ENCODE measurements around the gene PRICKLE1. TPM values are rescaled to one million over a fixed set of nuclear protein-coding genes. Genes with fewer than 3 reads are reported as not detected.
"Not testable (repeated sequence)": the region's sequence is repeated elsewhere in the genome, so short reads cannot be mapped to it uniquely, and the experiment has no call there.

PRICKLE1 gene
- total RNA-seq, 1 donor = 1.9 TPM

DNA sequence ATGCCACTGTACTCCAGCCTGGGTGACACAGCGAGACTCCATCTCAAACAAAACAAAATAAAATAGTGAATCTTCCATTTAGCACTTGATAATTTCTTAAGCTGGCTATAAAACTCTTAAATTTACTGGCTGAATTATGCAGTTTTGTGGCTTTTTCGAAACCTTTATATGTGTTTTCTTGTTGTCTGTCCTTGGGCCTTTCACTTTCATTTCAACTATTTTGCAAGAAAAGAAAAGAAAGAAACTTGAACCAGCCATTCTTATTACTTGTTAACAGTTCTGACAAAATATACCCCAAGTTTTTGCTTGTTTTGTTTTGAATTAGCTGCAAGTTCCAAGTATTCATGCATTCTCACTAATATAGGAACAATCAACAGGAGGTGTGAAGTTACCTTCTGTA is 42.8 kb downstream of the PRICKLE1 start:
- Histone ChIP-seq H3K4me3 (ENCODE audit: low read length) (no peak overlapping the region), H3K4me1 (ENCODE audit: insufficient read depth, low read length) (no peaks in the 10 kb centered on the region), H3K27me3 (ENCODE audit: insufficient read depth, low read length) (no peaks in the 10 kb centered on the region), H3K9me3 (ENCODE audit: low read depth, low read length) (no peaks in the 10 kb centered on the region)

DNA sequence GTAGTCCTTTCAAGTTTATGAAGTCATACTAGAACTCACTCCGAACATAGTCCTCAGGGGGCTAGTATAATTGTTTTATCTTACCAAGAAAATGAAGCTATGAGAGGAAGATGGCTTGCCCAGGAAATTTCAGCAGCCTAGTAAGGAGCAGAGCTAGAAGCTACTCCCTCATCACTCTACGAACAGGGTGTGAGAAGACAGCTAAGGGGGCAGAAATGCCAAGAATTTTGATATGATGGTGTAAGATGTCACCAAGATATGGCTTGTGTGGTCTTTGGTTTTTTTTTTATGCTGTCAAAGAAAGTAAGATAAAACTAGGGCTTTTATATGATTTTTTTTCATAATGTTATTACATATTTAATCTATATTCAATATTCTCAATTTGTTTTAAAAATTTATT is 47.6 kb downstream of the PRICKLE1 start:
- Histone ChIP-seq H3K27me3 (ENCODE audit: insufficient read depth, low read length) (no peaks in the 10 kb centered on the region), H3K9me3 (ENCODE audit: low read depth, low read length) (no peaks in the 10 kb centered on the region), H3K4me1 (ENCODE audit: insufficient read depth, low read length) (no peaks in the 10 kb centered on the region), H3K4me3 (ENCODE audit: low read length) (no peak overlapping the region)

DNA sequence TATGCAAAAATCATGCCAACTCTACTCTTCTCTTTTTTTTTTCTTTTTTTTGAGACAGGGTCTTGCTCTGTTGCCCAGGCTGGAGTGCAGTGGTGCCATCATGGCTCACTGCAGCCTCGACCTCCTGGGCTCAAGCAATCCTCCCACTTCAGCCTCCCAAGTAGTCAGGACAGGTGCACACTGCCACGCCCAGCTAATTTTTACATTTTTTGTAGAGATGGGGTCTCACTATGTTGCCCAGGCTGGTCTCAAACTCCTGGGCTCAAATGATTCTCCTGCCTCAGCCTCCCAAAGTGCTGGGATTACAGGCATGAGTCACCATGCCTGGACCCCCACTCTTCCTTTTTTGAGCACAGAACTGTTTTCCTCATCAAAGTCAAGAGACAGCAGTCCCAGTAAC is 48.2 kb downstream of the PRICKLE1 start:
- not testable (repeated sequence) for H3K4me3 ChIP-seq (ENCODE audit: low read length); H3K27me3 ChIP-seq (ENCODE audit: insufficient read depth, low read length); H3K4me1 ChIP-seq (ENCODE audit: insufficient read depth, low read length); H3K9me3 ChIP-seq (ENCODE audit: low read depth, low read length)

DNA sequence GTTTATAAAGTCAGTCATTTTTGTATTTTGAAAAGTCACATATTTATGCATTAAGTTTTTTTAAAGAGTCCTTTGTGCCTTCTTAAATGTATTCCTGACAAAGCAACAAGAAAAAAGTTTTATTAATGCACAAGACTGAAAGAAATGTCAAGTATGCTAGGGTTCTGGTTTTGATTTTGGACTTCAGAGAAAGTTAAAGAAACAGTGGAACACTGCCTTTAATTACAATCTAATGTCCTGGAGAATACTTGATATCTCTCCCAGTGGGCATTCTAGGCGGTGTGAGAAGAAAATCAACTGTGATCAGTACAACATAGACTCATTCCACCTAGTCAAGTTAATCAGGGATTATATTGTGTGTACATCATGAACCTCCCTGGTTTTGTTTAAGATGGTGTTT is 49.9 kb downstream of the PRICKLE1 start:
- Histone ChIP-seq H3K9me3 (ENCODE audit: low read depth, low read length) (no peaks in the 10 kb centered on the region), H3K4me3 (ENCODE audit: low read length) (no peak overlapping the region), H3K27me3 (ENCODE audit: insufficient read depth, low read length) (peaks cover 5% of the 10 kb centered on the region), H3K4me1 (ENCODE audit: insufficient read depth, low read length) (no peaks in the 10 kb centered on the region)

DNA sequence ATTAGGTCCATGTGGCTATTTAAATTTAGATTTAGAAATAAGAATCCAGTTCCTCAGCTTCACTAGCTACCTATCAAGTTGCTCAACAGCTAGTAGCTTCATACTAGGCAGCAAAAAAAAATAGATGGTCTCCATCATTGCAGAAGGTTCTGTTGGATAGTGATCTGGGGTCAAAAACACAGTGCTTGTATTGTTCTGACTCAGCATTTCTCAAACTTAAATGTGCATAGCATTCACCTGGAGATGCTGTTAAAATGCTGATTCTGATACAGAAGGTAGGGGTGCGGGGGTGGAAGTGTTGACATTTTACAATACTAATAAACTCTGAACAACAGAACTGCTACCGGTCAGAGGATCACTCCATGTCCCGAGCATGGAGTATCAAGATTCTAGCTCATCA is 51.3 kb downstream of the PRICKLE1 start:
- Histone ChIP-seq H3K9me3 (ENCODE audit: low read depth, low read length) (no peaks in the 10 kb centered on the region), H3K27me3 (ENCODE audit: insufficient read depth, low read length) (peaks cover 5% of the 10 kb centered on the region), H3K4me3 (ENCODE audit: low read length) (no peak overlapping the region), H3K4me1 (ENCODE audit: insufficient read depth, low read length) (no peaks in the 10 kb centered on the region)

DNA sequence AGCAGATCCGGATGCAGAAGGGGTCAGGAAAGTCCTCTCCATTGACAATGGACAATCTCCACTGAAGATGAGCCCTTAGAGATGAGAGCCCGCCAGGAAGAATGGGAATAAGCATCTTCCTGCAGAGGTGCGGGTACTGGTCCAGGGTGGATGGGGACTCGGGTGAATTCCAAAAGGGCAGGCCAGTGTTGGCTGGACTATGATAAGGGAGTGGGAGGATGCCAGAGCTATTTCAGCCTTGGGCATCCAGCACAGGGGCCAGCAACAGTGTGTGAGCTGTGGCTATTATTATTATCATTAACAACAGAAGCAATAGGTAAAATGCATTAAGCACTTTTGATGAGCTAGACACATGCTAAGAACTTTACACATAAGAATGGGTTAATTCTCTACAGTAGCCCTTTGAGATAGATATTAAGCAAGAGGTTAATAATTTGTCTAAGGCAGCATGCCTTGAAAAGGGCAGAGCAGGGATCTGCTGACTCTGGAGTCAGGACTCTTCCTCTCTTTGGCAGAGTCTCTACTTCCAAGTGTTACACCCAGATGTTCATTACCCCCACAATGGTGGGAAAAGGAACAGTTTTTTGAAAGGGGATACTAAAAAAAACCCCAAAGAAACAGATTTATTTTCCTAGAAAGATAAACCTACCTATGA is 55.2 kb downstream of the PRICKLE1 start:
- Histone ChIP-seq H3K27me3 (ENCODE audit: insufficient read depth, low read length) (peaks cover 5% of the 10 kb centered on the region), H3K4me1 (ENCODE audit: insufficient read depth, low read length) (no peaks in the 10 kb centered on the region), H3K9me3 (ENCODE audit: low read depth, low read length) (no peaks in the 10 kb centered on the region), H3K4me3 (ENCODE audit: low read length) (no peak overlapping the region)

DNA sequence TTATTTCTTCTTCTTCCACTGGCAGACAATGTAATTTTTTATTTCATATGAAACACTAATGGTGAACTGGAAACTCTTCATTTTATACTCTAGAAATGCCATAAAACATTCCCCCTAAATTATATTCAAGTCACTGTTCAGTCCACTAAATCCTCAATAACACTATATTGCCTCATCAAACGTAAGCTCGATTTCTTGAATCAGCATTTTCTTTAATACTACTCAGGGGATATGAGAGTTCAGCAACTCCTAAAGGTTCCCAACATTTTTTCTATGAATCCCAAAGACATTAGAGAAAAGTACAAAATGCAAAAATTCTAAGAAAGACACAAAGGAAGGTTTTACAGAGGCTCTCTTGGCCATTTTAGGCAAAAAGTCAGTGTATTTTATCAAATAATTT is 59.3 kb downstream of the PRICKLE1 start:
- H3K9me3 ChIP-seq (ENCODE audit: low read depth, low read length) = no peaks in the 10 kb centered on the region
- H3K4me1 ChIP-seq (ENCODE audit: insufficient read depth, low read length) = no peaks in the 10 kb centered on the region
- no peaks in the 10 kb centered on the region for H3K27me3 ChIP-seq (ENCODE audit: insufficient read depth, low read length)

DNA sequence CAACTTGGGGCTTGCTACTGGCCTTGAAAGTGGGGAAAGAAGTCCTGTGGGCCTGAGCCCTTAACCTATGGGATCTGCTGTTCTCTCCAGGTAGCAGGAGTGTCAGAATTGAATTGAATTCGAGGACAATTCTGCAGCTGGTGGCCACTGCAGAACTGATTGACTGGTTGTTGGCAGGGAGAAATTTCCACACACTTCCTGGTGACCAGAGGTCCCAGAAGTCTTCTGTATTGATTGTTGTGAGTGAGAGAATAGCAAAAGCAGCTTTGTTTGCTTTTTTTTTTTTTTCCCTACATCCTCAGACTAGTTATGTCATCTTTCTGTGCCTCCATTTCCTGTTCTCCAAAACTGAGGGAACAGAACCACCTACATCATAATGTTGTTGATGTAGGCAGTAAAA is 64.1 kb downstream of the PRICKLE1 start:
- no peak overlapping the region for H3K4me3 ChIP-seq (ENCODE audit: low read length)
- H3K4me1 ChIP-seq (ENCODE audit: insufficient read depth, low read length) = no peaks in the 10 kb centered on the region
- H3K9me3 ChIP-seq (ENCODE audit: low read depth, low read length) = no peaks in the 10 kb centered on the region
- H3K27me3 ChIP-seq (ENCODE audit: insufficient read depth, low read length) = no peaks in the 10 kb centered on the region

More for the DNA sequence above, 59.3 kb downstream of the PRICKLE1 start:
- no peak overlapping the region for H3K4me3 ChIP-seq (ENCODE audit: low read length)

DNA sequence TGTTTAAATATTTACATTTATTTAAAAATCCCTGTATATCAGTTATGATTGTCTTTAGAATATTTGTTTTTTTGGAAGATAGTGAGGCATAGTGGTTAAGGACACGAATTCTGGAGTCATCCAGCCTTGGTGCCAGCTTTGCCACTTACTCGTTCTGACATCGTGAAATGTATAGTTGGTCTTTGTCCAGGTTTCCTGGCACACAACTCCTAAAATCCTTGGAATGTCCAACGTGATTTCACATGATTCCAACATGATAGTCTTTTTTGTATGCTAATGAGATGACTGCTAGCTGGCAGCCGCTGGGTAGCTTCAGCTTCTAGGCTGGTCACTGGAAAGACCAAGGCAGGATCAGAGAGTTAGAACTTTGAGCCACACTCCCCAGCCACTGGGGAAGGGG is 64.8 kb downstream of the PRICKLE1 start:
- Histone ChIP-seq H3K27me3 (ENCODE audit: insufficient read depth, low read length) (no peaks in the 10 kb centered on the region), H3K4me1 (ENCODE audit: insufficient read depth, low read length) (no peaks in the 10 kb centered on the region), H3K9me3 (ENCODE audit: low read depth, low read length) (no peaks in the 10 kb centered on the region), H3K4me3 (ENCODE audit: low read length) (no peak overlapping the region)

DNA sequence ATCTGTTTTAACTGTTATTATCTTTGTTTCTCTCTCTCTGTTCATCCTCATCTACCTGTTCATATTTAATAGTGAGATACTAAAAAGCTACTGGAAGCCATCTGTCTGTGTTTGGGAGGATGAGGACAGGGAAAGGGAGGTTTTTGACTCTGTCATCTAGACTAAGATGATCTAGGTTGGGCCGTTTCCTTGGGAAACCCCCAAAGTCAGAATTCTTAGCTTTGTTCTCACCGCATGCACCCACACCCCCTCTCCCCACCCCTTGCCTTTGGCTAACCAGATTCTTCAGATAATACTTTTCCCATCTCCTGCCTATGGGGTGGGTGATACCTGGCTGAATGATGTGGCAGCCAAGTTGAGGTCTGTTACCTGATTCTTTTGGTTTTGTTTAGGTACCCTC is 73.0 kb downstream of the PRICKLE1 start:
- no peaks in the 10 kb centered on the region for H3K27me3 ChIP-seq (ENCODE audit: insufficient read depth, low read length)
- H3K4me3 ChIP-seq (ENCODE audit: low read length) = no peak overlapping the region
- H3K4me1 ChIP-seq (ENCODE audit: insufficient read depth, low read length) = no peaks in the 10 kb centered on the region
- no peaks in the 10 kb centered on the region for H3K9me3 ChIP-seq (ENCODE audit: low read depth, low read length)

DNA sequence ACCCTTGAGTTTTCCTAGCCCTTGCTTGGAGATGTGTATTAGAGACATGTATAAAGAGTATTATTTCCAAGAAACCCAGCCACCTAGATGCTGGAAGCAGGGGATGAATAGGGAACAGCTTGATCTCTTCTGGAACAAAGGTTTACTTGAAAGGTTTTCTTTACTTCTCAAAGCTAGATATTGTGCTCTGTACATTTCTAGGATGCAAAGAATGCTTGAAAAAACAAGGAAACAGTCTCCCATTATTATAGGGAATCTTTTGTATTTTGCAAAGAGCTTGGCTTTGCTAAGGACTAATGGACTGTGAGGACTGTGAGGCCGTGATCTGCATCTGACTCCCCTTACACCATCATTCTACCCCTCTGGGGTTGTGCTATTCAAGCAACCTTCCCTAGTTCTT is 77.9 kb downstream of the PRICKLE1 start:
- no peak overlapping the region for H3K4me3 ChIP-seq (ENCODE audit: low read length)

DNA sequence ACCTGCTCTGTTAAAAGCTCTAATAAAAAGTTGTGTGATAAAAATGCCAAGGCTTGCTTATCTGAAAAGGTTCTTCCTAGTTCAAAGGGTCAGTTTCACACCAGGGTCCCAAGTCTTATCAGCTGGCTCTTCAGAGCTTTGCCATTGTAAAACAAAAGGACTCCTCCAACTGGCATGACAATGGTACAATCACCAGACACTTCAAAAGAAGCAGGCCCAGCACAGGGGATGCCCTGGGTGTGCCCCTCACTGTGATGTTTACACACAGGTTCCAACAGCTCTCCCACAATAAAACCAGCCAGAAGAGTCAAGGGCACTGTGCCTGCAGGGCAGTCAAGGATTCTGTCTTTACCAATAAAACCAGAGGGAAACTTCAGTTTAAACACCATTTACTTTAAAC is 78.7 kb downstream of the PRICKLE1 start:
- Histone ChIP-seq H3K9me3 (ENCODE audit: low read depth, low read length) (no peaks in the 10 kb centered on the region), H3K4me1 (ENCODE audit: insufficient read depth, low read length) (no peaks in the 10 kb centered on the region), H3K27me3 (ENCODE audit: insufficient read depth, low read length) (no peaks in the 10 kb centered on the region), H3K4me3 (ENCODE audit: low read length) (no peak overlapping the region)

More for the DNA sequence above, 77.9 kb downstream of the PRICKLE1 start:
- no peaks in the 10 kb centered on the region for H3K9me3 ChIP-seq (ENCODE audit: low read depth, low read length)
- no peaks in the 10 kb centered on the region for H3K4me1 ChIP-seq (ENCODE audit: insufficient read depth, low read length)
- no peaks in the 10 kb centered on the region for H3K27me3 ChIP-seq (ENCODE audit: insufficient read depth, low read length)

DNA sequence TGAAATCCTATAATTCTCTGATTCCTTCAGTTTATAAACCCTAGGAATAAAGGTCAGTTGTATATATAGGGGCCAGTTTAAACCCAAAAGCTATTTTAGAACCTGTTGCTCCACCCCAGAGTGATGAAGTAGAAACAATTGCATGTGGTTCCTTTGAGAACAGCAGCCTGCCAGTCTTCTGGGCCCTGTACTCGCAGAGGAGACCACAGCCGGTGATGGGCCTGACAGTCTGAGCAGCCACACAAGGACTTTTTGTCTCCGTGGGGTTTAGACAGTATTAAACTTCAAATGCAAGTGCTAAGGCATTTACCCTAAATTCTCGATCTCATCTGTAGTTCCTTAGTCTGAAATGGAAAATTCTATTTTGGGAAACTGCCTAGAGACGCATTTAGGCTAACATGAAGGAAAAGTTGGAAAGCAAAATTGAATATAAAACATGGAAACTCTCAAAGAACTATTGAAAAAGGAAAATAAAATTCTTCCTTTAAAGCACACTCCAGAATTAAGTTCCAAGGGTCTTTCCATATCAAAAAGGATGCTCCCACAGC is 80.6 kb downstream of the PRICKLE1 start:
- Histone ChIP-seq H3K4me1 (ENCODE audit: insufficient read depth, low read length) (no peaks in the 10 kb centered on the region), H3K9me3 (ENCODE audit: low read depth, low read length) (no peaks in the 10 kb centered on the region), H3K27me3 (ENCODE audit: insufficient read depth, low read length) (no peaks in the 10 kb centered on the region), H3K4me3 (ENCODE audit: low read length) (no peak overlapping the region)

DNA sequence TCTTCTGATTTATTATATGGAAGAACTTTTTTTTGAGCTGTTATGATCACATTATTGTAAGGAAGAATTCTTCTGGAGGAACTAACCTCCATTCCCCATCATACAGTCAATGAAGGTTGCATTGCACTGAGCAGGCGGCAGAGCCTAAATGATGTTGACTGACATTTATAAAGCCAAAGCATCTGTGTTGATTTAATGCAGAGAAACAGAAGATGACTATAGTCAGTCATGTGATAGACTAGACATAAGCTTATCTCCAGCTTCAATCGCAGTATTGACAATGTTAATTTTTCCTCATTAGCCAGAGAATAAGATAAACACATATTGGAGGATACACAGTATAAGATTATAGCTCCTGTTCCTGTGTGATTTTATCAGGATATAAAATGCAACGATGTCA is 82.0 kb downstream of the PRICKLE1 start:
- Histone ChIP-seq H3K4me1 (ENCODE audit: insufficient read depth, low read length) (no peaks in the 10 kb centered on the region), H3K9me3 (ENCODE audit: low read depth, low read length) (no peaks in the 10 kb centered on the region), H3K4me3 (ENCODE audit: low read length) (no peak overlapping the region), H3K27me3 (ENCODE audit: insufficient read depth, low read length) (no peaks in the 10 kb centered on the region)

DNA sequence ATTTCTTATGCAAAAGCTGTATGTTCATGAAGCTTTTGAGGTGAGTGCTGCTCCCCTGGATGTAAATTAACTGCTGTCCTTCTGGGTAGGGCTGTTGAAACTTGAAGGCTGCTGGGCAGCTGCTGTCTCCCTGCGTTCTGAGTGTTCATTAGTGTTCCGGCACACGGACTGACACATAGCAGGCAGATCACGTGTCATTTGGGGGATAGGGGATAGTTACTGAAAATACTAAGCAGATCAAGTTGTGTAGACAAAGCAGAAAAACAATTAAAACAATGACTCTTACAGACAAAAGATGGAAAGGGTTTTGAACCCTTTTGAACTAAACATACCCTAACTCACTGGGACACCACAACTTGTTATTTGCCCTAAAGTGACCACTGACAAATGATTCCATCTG is 82.5 kb downstream of the PRICKLE1 start:
- Histone ChIP-seq H3K4me3 (ENCODE audit: low read length) (no peak overlapping the region), H3K4me1 (ENCODE audit: insufficient read depth, low read length) (no peaks in the 10 kb centered on the region), H3K9me3 (ENCODE audit: low read depth, low read length) (no peaks in the 10 kb centered on the region), H3K27me3 (ENCODE audit: insufficient read depth, low read length) (no peaks in the 10 kb centered on the region)

DNA sequence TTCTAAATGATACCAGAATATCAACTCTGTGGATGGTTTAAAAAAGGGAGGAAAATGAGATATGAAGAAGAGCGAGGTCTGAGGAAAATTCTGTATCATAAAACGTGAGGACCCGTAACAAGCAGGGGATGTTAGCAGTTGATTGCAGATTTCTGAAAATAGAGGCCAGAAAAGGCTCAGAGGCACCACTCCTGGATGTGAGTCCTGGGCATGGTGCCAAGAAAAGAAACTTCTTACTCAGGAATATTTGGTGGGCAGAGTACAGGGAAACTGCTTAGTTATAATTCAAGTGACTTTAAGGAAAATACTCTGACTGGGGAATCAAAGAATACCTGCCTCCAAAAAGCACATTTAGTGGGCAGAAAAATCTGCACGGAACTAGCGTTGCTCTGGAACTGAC is 85.5 kb downstream of the PRICKLE1 start:
- no peaks in the 10 kb centered on the region for H3K9me3 ChIP-seq (ENCODE audit: low read depth, low read length)
- H3K27me3 ChIP-seq (ENCODE audit: insufficient read depth, low read length) = no peaks in the 10 kb centered on the region
- H3K4me3 ChIP-seq (ENCODE audit: low read length) = no peak overlapping the region
- H3K4me1 ChIP-seq (ENCODE audit: insufficient read depth, low read length) = no peaks in the 10 kb centered on the region

Measured in mononuclear cell (primary cell).